PC-9 (cell line): ENCODE data around the gene FAM124B. TPM values are rescaled to one million over a fixed set of nuclear protein-coding genes. Genes with fewer than 3 reads are reported as not detected.

Experiments
- BruUV-seq: library from RNA; stranded (reverse); fragments of 400-500 nt; replicated peaks from 2 replicates; lab custom pipeline; 2021; lab: Mats Ljungman, UMichigan
- CTCF ChIA-PET: fragments of 300-600 bp; sonication (Branson Sonifier 250); formaldehyde crosslinking; loops from one replicate; lab custom pipeline; 2022; ENCODE audit warnings: antibody characterized with exemption; lab: Charles Lee
- POLR2A ChIA-PET: fragments of 300-600 bp; sonication (Branson Sonifier 250); formaldehyde crosslinking; loops from one replicate; lab custom pipeline; 2022; ENCODE audit warnings: antibody characterized with exemption; ENCODE audit not compliant: unreplicated experiment; lab: Charles Lee
- DNase-seq, 2 experiments: peaks; one replicate each; pipeline versions ENCODE4 v3.0.0 to v3.0.0-alpha.2; 2015 to 2022; ENCODE audit warnings: mixed read lengths in 1 of 2
- H2AFZ ChIP-seq: fragments of 200-600 bp; sonication (generic); 2 replicates; pipeline ENCODE4 v1.8.1; 2017; ENCODE audit warnings: antibody characterized with exemption
- H3F3A ChIP-seq: fragments of 200-600 bp; sonication (generic); 2 replicates; pipeline ENCODE4 v1.8.1; 2017; ENCODE audit warnings: antibody characterized with exemption, mild to moderate bottlenecking, low read depth; ENCODE audit not compliant: insufficient read depth
- H3K27ac ChIP-seq: fragments of 200-600 bp; sonication (generic); 2 replicates; pipeline ENCODE4 v1.6.1; 2016; ENCODE audit warnings: mixed run types
- H3K27me3 ChIP-seq: fragments of 200-600 bp; sonication (generic); 2 replicates; pipeline ENCODE4 v1.6.1; 2016; ENCODE audit warnings: low read depth, mixed run types; ENCODE audit not compliant: insufficient read depth
- H3K36me3 ChIP-seq: fragments of 200-600 bp; sonication (generic); 2 replicates; pipeline ENCODE4 v1.6.1; 2016; ENCODE audit warnings: low read depth, mixed run types
- H3K4me1 ChIP-seq: fragments of 200-600 bp; sonication (generic); replicated peaks from 2 replicates; pipeline ENCODE4 v1.6.1; 2016; ENCODE audit warnings: mixed run types; ENCODE audit not compliant: insufficient read depth
- H3K4me2 ChIP-seq: fragments of 200-600 bp; sonication (generic); 2 replicates; pipeline ENCODE4 v1.6.1; 2017; ENCODE audit warnings: mixed run types
- H3K4me3 ChIP-seq: fragments of 200-600 bp; sonication (generic); 2 replicates; pipeline ENCODE4 v1.6.1; 2016; ENCODE audit warnings: mixed run types
- H3K79me2 ChIP-seq: fragments of 200-600 bp; sonication (generic); 2 replicates; pipeline ENCODE4 v1.6.1; 2017; ENCODE audit warnings: low read depth, mixed run types
- H3K9me2 ChIP-seq: fragments of 200-600 bp; sonication (generic); 2 replicates; pipeline ENCODE4 v1.8.1; 2017; ENCODE audit warnings: mild to moderate bottlenecking; ENCODE audit not compliant: insufficient read depth
- H3K9me3 ChIP-seq: fragments of 200-600 bp; sonication (generic); 2 replicates; pipeline ENCODE4 v1.8.1; 2016; ENCODE audit warnings: low read depth; ENCODE audit not compliant: insufficient read depth
- H4K20me1 ChIP-seq: fragments of 200-600 bp; sonication (generic); 2 replicates; pipeline ENCODE4 v1.8.1; 2017; ENCODE audit not compliant: insufficient read depth
- CTCF ChIP-seq: fragments of 200-600 bp; sonication (generic); conservative IDR thresholded peaks from 2 replicates; pipeline ENCODE4 v1.6.1; 2017; ENCODE audit warnings: mixed run types, antibody characterized with exemption, mild to moderate bottlenecking, moderate library complexity
- EZH2 ChIP-seq: fragments of 200-600 bp; sonication (generic); IDR thresholded peaks from 2 replicates; pipeline ENCODE4 v1.8.0; 2017; ENCODE audit warnings: antibody characterized with exemption, low read depth
- intact Hi-C: fragments of 100-400 bp; cut with micrococcal nuclease; formaldehyde crosslinking; loops from one replicate; pipeline ENCODE4 v1.10.0; 2022; ENCODE audit not compliant: unreplicated experiment
- total RNA-seq: library from RNA; stranded (reverse); gene quantifications from 2 replicates; pipeline ENCODE4 v1.2.3, GENCODE V29; 2021

FAM124B gene
- total RNA-seq, 1 experiment from 2014 or later = 0.17 TPM

DNA sequence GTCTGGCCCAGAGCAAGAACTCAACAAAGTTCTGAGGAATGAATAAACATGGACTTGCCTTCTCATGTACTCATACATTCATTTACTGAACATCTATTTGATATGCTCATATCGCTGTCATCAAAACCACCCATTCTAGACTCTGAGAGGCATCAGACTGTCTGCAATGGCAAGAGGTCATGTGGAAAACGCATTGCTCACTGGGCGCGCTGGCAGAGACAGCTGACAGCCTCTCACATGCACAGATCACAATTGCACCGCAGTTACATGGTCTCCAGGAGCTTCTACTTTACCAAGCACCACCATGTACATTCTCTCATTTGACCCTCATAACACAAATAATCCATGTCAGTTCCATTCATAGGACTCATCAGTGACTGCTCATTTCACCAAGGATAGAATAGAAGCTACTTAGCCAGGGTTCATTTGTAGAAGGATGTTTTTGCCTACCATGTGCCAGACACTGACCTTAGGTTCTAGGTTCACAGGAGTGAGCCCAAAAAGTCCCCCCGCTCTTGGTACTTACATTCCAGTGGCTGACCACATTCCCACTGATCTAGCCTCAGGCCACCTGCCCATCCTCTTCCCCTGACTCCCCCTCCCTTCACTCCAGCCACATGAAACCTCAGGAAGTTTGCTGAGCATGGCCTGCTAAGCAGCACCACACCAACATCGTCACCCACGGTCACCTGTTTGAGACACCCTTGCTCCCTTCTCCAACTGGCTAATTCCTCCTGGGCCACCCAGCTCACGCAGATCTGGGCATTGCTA, 6.1 kb downstream of the FAM124B start:
- H3K27me3 ChIP-seq = no peaks in the 10 kb centered on the region
- POLR2A ChIA-PET = interaction anchor here (0.6 kb wide), 1 partner anchor 217 kb away, joined by 7 read pairs; no protein-coding TSS in a partner anchor
- BruUV-seq = no TSS peak
- H3K9me2 ChIP-seq = no peaks in the 10 kb centered on the region
- H3K36me3 ChIP-seq = no peaks in the 10 kb centered on the region
- DNase-seq = peak in 1 of 2 experiments; percentile 59
- no peak overlapping the region for H2AFZ ChIP-seq
- intact Hi-C loops = no loop called here
- no peak overlapping the region for H3K4me3 ChIP-seq
- H3F3A ChIP-seq = no peaks in the 10 kb centered on the region
- no peaks in the 10 kb centered on the region for H3K9me3 ChIP-seq
- H3K4me2 ChIP-seq = no peak overlapping the region
- H3K27ac ChIP-seq = no peak overlapping the region
- H3K79me2 ChIP-seq = no peaks in the 10 kb centered on the region
- H4K20me1 ChIP-seq = no peaks in the 10 kb centered on the region
- no peaks in the 10 kb centered on the region for H3K4me1 ChIP-seq
- no peak for TF ChIP-seq CTCF
- CTCF ChIA-PET = interaction anchor here (0.5 kb wide), 1 partner anchor 251 kb away, joined by 4 read pairs; no protein-coding TSS in a partner anchor

GRCh38 chr2:224393157-224393872, 8.6 kb downstream of the FAM124B start:
- no peaks in the 10 kb centered on the region for H3F3A ChIP-seq
- no peak overlapping the region for H2AFZ ChIP-seq
- H3K36me3 ChIP-seq = no peaks in the 10 kb centered on the region
- H3K4me1 ChIP-seq = no peaks in the 10 kb centered on the region
- TF ChIP-seq EZH2 = no peak
- no peak for TF ChIP-seq CTCF
- CTCF ChIA-PET = interaction anchor here (0.6 kb wide), 1 partner anchor 49 kb away, joined by 4 read pairs; no protein-coding TSS in a partner anchor
- no peaks in the 10 kb centered on the region for H4K20me1 ChIP-seq
- H3K4me2 ChIP-seq = no peak overlapping the region
- no peaks in the 10 kb centered on the region for H3K27me3 ChIP-seq
- intact Hi-C loops = no loop called here
- POLR2A ChIA-PET = no interaction called here
- no peaks in the 10 kb centered on the region for H3K9me2 ChIP-seq
- H3K9me3 ChIP-seq = no peaks in the 10 kb centered on the region
- no peak for DNase-seq
- no peak overlapping the region for H3K4me3 ChIP-seq
- H3K79me2 ChIP-seq = no peaks in the 10 kb centered on the region
- H3K27ac ChIP-seq = no peak overlapping the region
- no TSS peak for BruUV-seq

DNA sequence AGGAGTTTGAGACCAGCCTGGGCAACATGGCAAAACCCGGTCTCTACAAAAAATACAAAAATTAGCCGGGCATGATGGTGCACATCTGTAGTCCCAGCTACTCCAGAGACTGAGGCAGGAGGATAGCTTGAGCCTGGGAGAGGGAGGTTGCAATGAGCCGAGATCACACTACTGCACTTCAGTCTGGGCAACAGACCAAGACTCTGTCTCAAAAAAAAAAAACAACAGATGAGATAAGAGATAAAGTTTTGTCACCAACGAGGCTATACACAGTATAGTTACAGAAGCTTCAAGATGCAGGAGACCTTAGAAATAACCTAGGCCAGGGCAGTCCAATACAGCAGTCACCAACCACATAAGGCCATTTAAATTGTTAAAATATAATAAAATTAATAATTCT, 9.4 kb downstream of the FAM124B start:
- Histone ChIP-seq H3K27ac (no peak overlapping the region), H3K9me2 (no peaks in the 10 kb centered on the region), H2AFZ (no peak overlapping the region), H3K4me1 (no peaks in the 10 kb centered on the region), H3F3A (no peaks in the 10 kb centered on the region), H3K4me3 (no peak overlapping the region), H3K9me3 (no peaks in the 10 kb centered on the region), H3K4me2 (no peak overlapping the region), H4K20me1 (no peaks in the 10 kb centered on the region), H3K27me3 (no peaks in the 10 kb centered on the region), H3K79me2 (no peaks in the 10 kb centered on the region), H3K36me3 (no peaks in the 10 kb centered on the region)
- no peak for DNase-seq
- no peak for TF ChIP-seq CTCF
- TF ChIP-seq EZH2 = no peak
- CTCF ChIA-PET = no interaction called here
- POLR2A ChIA-PET = interaction anchor here (0.7 kb wide), 1 partner anchor 84 kb away, joined by 12 read pairs; no protein-coding TSS in a partner anchor
- intact Hi-C loops = no loop called here
- BruUV-seq = no TSS peak
